Activated B cell treated with CpG ODN at 0.5 μM for 24 hours (primary cell): Measurements from ENCODE around the gene DUSP28. TPM values are rescaled to one million over a fixed set of nuclear protein-coding genes. Genes with fewer than 3 reads are reported as not detected.

Experiments
- ATAC-seq: fragments of 200-7000 bp; cut with Tn5 transposase; one replicate; pipeline ENCODE4 v1.10.0; 2021; ENCODE audit warnings: low read depth, mild to moderate bottlenecking, moderate library complexity
- CTCF ChIA-PET: fragments of 350-600 bp; sonication (Branson Sonifier 250); formaldehyde crosslinking; loops from one replicate; lab custom pipeline; 2021; ENCODE audit warnings: antibody characterized with exemption; lab: Charles Lee
- POLR2A ChIA-PET: fragments of 350-600 bp; sonication (Branson Sonifier 250); formaldehyde crosslinking; loops from one replicate; lab custom pipeline; 2021; ENCODE audit warnings: antibody characterized with exemption; lab: Charles Lee
- DNase-seq: peaks from one replicate; pipeline ENCODE4 v3.0.0; 2022
- H3K27ac Mint-ChIP-seq: one replicate; pipeline ENCODE4 v1.8.0; 2020; ENCODE audit warnings: mixed read lengths
- H3K27me3 Mint-ChIP-seq: one replicate; pipeline ENCODE4 v1.8.0; 2021; ENCODE audit warnings: mixed read lengths
- H3K36me3 Mint-ChIP-seq: one replicate; pipeline ENCODE4 v1.8.0; 2021; ENCODE audit warnings: low read depth, mixed read lengths
- H3K4me1 Mint-ChIP-seq: one replicate; pipeline ENCODE4 v1.8.0; 2021; ENCODE audit warnings: mixed read lengths
- H3K4me3 Mint-ChIP-seq: one replicate; pipeline ENCODE4 v1.8.0; 2020; ENCODE audit warnings: mild to moderate bottlenecking, mixed read lengths
- H3K9me3 Mint-ChIP-seq: one replicate; pipeline ENCODE4 v1.8.0; 2020; ENCODE audit warnings: mixed read lengths
- intact Hi-C: fragments of 100-400 bp; cut with micrococcal nuclease; formaldehyde crosslinking; loops from one replicate; pipeline ENCODE4 v1.15.1; 2024
- total RNA-seq: library from RNA; stranded (reverse); gene quantifications from 2 replicates; pipeline ENCODE4 v1.2.3, GENCODE V29; 2022
- TF ChIP-seq, protein P1 (sequence below): fragments of 200-600 bp; IDR thresholded peaks from one replicate; pipeline ENCODE4 v1.8.0; 2022; ENCODE audit warnings: antibody characterized with exemption, mild to moderate bottlenecking

Gene DUSP28
- total RNA-seq, 1 donor from 2014 or later, result 11.5 TPM

DNA sequence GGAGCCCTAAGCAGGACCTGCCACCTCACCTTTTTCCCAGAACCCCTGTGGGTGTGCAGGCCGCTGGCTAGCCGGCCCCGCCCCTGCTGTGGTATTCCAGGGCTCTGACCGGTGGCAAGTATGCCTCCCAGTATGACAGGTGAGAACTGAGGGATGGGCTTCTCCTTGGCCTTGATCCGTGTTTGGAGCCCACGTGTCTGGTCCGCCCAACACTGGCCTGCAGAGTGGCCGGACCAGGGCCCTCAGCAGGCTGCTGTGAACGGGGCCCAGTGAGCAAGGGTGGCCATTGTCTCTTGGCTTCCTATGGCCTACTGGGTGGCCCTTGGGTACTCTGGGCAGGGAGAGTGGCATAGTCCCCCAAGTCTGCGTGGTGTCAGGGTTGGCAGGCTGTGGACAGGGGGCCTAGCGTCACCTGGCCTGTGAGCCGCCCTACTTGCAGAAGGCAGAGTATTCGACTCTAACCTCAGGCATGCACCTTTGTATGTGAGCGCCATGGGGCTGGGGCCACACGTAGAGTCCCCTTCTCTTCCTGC lies 9.9 kb downstream of the DUSP28 start:
- Mint-ChIP-seq H3K36me3 (peaks cover 15% of the 10 kb centered on the region), H3K27ac (no peak overlapping the region)

DNA sequence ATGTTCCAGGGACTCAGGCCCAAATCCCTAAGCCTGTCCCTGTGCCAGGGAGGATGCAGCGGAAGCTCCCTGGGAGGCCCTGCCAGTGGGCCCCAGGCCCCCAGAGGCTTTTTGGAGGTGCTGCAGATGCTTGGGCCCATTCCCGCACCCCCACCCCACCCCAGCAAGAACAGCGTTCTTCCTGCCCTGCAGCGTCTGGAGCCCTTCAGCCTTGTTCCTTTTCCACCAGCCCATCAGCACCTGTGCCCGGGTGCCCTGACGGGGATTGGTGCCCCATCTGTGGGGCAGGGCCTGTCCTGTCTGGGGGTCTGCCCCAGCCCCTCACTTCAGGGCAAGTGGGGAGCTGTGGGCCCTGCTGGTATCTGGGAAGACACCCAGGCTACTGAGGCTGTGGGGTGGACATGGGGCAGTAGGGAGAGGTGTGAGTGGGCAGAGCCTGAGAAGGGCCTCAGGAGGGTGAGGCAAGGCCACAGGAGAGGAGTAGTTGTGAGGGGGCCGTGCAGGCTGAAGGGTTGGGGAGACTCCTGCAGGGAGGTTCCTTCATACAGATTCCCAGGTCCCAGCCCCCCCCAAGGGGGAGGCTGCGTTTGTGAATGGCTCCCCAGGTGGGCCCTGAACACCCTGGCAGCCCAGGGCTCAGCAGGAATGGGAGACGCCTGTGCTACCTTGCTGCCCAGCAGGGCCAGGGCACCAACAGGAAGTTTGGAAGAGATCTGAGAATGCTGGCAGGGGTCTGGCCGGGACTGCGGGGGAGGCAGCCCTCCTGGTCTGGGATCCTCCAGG lies 10.6 kb downstream of the DUSP28 start:
- intact Hi-C loops, result no loop called here
- DNase-seq (no peak), ATAC-seq (no peak)
- H3K4me3 Mint-ChIP-seq, result no peak overlapping the region
- no peaks in the 10 kb centered on the region for H3K27me3 Mint-ChIP-seq
- TF ChIP-seq, protein P1, sequence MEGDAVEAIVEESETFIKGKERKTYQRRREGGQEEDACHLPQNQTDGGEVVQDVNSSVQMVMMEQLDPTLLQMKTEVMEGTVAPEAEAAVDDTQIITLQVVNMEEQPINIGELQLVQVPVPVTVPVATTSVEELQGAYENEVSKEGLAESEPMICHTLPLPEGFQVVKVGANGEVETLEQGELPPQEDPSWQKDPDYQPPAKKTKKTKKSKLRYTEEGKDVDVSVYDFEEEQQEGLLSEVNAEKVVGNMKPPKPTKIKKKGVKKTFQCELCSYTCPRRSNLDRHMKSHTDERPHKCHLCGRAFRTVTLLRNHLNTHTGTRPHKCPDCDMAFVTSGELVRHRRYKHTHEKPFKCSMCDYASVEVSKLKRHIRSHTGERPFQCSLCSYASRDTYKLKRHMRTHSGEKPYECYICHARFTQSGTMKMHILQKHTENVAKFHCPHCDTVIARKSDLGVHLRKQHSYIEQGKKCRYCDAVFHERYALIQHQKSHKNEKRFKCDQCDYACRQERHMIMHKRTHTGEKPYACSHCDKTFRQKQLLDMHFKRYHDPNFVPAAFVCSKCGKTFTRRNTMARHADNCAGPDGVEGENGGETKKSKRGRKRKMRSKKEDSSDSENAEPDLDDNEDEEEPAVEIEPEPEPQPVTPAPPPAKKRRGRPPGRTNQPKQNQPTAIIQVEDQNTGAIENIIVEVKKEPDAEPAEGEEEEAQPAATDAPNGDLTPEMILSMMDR, result no peak
- peaks cover 44% of the 10 kb centered on the region for H3K4me1 Mint-ChIP-seq
- peaks cover 22% of the 10 kb centered on the region for H3K36me3 Mint-ChIP-seq
- CTCF ChIA-PET, result no interaction called here
- H3K9me3 Mint-ChIP-seq, result no peaks in the 10 kb centered on the region
- POLR2A ChIA-PET, result interaction anchor here (1.1 to 12.0 kb wide), 3 partner anchors 10 to 16 kb away, joined by 3 to 536 read pairs (median 5); partner anchors contain the start of gene CAPN10
- H3K27ac Mint-ChIP-seq, result no peak overlapping the region

More for the DNA sequence above, 9.9 kb downstream of the DUSP28 start:
- CTCF ChIA-PET, result interaction anchor here (2.1 kb wide), 1 partner anchor 16 kb away, joined by 15 read pairs; the partner anchor contains the start of gene CAPN10
- Mint-ChIP-seq H3K4me3 (peak overlapping the region; percentile 32), H3K4me1 (peaks cover 51% of the 10 kb centered on the region), H3K27me3 (no peaks in the 10 kb centered on the region), H3K9me3 (no peaks in the 10 kb centered on the region)
- POLR2A ChIA-PET, result interaction anchor here (1.1 to 12.0 kb wide), 2 partner anchors 9 to 17 kb away, joined by 5 to 536 read pairs; partner anchors contain the start of gene CAPN10
- intact Hi-C loops, result loop anchor here (5.0 to 10.0 kb wide), 7 partner anchors 535 to 1312 kb away; partner anchors contain the start of genes D2HGDH, HDAC4, MTERF4 and STK25
- ATAC-seq, result no peak
- DNase-seq, result peak; percentile 14
- TF ChIP-seq, protein P1, result no peak

- H3K27me3 Mint-ChIP-seq, result no peaks in the 10 kb centered on the region
- H3K9me3 Mint-ChIP-seq, result no peaks in the 10 kb centered on the region
- TF ChIP-seq, protein P1, result no peak
- CTCF ChIA-PET, result no interaction called here
- ATAC-seq (no peak), DNase-seq (no peak)
- H3K36me3 Mint-ChIP-seq, result peaks cover 29% of the 10 kb centered on the region
- peaks cover 39% of the 10 kb centered on the region for H3K4me1 Mint-ChIP-seq
- POLR2A ChIA-PET, result interaction anchor here (1.1 to 12.0 kb wide), 4 partner anchors 11 to 15 kb away, joined by 3 to 536 read pairs (median 4); partner anchors contain the start of genes CAPN10 and DUSP28
- intact Hi-C loops, result no loop called here
- H3K4me3 Mint-ChIP-seq, result no peak overlapping the region
- H3K27ac Mint-ChIP-seq, result no peak overlapping the region
Observed at GRCh38 chr2:240571314-240571973, 11.3 kb downstream of the DUSP28 start.

- peaks cover 29% of the 10 kb centered on the region for H3K4me1 Mint-ChIP-seq
- H3K27ac Mint-ChIP-seq, result no peak overlapping the region
- H3K36me3 Mint-ChIP-seq, result peaks cover 33% of the 10 kb centered on the region
- no peak for DNase-seq
- ChIA-PET POLR2A (interaction anchor here (1.1 to 1.3 kb wide), 3 partner anchors 12 to 14 kb away, joined by 3 to 5 read pairs (median 4); partner anchors contain the start of gene DUSP28), CTCF (no interaction called here)
- TF ChIP-seq, protein P1, result no peak
- no peaks in the 10 kb centered on the region for H3K9me3 Mint-ChIP-seq
- intact Hi-C loops, result no loop called here
- H3K4me3 Mint-ChIP-seq, result no peak overlapping the region
- no peak for ATAC-seq
- H3K27me3 Mint-ChIP-seq, result no peaks in the 10 kb centered on the region
Observed at GRCh38 chr2:240572141-240573031, 12.2 kb downstream of the DUSP28 start.
